GM19328 (cell line): ENCODE measurements around the gene ARVCF.

Experiments
- ATAC-seq: cut with Tn5 transposase; IDR thresholded peaks from one replicate; pipeline ENCODE4 v1.9.1; 2021; ENCODE audit warnings: mild to moderate bottlenecking, moderate library complexity; ENCODE audit not compliant: unreplicated experiment

The ARVCF gene

DNA sequence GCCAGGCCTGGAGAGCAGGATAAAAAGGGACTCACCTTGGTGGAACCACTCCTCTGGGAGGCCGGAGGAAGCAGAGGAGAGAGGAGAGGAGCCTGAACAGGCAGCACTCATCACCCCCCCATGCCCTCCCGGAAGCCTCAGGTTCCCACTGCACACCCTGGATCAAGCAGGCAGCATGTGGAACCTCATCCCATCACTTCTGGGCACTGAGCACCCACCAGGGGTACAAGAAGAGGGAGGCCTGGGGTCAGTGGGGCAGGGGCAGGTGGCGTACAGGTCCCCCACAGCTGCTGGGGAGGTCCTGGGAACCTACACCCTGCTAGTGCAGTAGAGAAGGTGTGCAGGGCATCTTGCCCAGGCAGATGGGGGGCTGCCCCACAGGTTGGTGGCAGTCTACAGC lies 40.0 kb downstream of the ARVCF start:
- no peak for ATAC-seq

DNA sequence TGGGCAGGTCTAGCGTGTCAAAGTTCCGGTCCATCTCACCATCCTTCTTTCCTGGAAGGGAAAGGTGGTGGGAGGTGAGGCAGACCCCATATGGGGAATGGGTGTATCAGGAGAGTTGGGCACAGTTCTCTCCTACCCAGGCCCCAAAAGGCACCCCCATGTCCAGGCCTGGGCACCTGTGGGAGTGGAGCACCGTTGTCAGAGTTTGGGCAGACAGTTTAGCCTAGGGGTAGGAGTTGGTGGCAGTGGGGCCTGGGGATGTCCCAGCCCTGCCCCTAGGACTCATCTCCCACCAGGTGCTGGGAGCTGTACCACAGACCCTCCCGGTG lies 41.0 kb downstream of the ARVCF start:
- ATAC-seq: no peak

DNA sequence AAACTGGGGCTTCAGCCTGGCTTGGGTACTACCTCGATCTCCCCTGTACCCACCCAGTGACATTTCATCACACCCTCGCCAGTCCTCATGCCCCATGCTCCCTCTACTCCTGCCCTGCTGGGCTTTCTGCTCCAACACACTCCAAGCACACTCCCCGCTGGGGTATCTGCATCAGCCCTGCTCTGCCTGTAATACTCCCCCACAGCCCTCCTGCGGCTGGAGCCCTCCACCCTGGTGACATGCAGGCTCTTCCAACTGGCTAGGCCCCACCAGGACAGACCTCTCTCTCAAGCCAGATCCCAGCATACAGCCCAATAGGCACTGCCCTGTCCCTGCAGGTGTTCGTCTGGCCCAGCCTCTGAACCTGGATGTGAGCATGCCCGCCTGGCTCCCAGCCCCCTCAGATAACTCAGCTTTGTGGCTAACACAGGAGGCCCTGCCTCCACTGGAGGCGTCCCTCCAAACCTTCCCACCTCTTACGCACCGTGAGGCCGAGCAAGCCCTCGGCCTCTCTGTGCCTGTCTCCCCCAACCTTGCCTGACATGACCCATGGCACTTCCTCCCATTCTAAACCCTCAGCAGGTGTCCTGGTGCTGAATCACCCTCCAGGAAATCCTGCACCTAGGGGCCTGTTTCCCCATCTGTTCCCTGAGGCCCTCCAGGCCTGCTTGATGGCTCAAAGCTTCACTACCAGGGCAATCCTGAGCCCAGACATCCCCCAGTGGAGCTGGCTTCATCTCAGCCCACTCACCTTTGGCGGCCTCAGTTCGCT lies 41.5 kb downstream of the ARVCF start:
- ATAC-seq: no peak

DNA sequence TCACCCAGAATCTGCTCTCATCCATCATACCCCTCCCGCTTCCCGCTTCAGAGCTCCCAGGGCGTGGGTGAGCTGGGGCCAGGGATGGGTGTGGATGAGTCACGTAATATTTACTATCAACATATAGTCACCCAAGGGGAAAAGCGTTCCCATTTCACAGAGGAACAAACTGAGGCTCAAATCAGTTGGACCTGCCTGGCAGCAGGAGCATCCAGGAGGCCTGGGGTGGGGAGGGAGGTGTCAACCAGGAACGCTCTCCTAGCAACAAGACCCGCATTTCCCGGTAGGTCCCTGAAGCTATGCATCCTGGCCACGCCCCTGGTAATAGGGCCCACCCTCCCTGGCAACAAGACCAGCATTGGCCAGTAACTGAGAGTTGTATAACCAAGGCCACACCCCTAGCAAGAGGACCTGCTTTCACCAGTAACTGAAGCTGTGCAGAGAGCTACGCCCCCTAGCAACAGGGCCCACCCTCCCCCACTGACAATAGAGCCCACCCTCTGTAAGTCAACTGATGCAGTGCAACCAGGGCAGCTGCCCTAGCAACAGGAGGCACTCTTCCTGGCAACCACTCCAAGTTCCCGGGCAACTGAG lies 42.3 kb downstream of the ARVCF start:
- no peak for ATAC-seq

DNA sequence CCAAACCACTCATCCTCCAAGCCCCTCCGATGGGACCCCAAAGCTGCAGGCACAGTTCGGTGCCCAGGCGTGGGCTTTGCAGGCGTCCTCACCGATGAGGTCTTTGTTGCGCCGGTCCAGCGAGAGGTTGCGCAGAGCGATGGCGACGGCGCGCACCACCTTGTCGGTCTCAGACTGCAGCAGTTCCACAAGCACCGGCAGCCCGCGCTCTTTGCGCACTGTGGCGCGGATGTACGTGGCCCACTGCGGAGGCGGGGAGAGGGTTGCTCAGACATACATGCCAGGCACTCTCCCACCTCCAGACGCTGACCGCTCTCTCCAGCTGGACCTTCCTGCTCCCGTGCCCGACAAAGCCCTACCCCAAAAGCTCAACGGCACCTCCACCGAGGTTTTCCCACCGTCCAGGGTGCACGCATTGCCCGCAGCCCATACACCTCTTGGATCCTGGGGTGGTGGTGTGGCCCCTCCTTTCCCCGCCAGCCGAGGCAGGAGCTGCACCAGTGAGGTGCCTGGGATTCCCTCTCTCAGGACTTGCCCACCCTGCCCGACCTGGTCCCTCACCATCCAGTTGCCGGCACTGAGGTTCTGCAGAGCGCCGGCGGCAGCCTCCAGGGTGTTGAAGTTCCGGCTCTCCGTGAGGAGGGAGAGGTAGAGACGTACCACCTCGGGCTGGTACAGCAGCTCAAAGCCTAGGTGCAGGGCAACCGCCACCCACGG lies 42.9 kb downstream of the ARVCF start:
- ATAC-seq: no peak

DNA sequence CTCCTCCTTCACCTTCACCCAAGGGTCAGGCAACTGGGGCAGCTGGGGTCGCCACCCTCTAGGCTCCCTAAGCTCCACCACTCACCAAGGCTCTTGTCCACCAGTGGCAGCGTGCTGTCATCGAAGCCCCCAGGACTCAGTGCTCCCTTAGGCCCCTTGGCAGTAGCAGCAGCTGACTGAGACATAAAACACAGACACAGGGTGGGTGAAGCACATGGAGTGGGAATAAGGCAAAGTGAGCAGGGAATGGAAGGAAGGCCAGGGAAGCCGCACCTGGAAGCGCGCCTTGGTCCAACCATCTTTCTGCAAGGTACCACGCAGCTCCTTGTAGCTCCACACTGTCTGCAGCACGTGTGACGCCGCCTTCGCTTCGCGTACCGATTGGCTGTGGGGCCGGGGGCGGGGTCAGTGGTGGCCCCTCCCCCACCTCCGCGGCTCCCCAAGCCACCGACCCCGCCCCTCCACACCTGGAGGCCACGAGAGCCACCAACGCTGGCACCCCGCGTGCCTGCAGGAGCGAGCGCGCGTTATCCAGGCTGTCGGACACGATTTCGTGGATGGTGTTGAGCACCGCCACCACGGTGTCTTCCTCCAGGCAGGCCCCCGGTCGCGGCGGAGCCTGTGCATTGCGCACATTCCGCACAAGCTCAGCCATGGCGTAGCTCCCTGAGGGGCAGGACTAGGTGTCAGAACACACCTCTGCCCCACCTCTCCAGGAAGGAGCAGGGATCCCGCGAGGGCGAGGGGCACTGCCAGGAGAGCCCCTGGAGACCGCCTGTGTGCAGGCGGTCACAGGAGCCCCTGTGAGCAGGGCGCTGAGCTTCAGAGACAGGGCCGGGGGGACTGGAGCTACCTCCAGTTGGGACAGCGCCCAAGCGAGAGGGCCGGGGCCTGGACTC lies 43.7 kb downstream of the ARVCF start:
- no peak for ATAC-seq

DNA sequence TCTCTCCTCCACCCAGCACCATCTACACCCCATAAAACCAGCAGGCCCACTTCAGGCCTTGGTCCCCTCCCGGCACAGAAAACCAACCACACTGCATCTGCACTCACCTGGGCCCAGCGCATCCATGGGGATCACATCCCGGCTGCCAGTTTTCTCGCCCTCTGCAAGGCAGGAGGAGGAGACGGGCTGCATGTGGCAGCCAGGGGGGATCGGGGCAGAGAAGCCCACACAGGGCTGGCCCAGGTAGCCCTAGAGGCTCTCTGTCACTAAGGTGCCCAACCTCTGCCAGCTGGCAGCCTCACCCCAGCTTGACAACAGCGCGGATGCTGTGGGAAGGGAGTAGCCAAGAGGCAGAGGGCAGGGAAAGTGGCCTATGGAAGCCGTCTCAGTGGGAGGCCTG lies 44.4 kb downstream of the ARVCF start:
- no peak for ATAC-seq

DNA sequence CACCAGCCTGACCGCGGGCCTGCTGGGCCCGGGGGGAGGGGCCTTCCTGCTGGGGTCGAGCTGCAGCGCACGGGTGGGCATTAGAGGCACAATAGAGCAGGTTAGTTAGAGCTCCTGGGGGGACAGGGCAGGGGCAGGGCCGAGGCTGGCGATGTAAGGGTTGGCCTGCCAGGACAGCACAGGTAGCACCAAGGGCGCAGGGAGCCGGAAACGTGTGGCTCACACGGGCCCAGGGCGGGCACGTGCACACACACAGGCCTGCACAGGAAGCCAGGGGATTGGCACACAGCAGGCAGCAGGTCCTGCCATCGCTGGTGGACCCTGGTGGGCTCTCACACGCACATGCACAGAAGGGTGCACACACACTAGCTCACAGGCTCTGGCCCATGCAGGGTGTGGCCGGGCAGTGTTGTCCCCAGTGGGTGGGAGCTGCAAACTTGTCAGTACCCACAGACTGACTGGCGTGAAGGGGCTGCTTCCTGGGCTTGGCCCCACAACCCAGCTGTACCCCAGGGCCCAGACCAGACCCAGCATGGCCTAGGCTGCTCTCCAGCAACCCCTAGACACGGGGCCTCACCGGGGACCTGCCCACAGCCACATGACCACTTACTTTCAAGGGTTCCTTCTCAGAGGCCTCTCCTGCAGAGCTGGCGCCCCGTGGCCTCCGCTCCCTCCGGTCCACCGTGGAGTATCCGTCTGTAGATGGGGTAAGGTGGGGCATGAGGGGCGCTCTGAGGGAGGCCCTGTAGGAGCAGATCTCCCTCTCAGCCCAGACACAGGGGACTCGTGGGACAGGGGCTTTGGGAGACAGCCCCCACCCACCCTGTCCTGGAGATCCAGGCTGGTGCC lies 45.1 kb downstream of the ARVCF start:
- no peak for ATAC-seq

DNA sequence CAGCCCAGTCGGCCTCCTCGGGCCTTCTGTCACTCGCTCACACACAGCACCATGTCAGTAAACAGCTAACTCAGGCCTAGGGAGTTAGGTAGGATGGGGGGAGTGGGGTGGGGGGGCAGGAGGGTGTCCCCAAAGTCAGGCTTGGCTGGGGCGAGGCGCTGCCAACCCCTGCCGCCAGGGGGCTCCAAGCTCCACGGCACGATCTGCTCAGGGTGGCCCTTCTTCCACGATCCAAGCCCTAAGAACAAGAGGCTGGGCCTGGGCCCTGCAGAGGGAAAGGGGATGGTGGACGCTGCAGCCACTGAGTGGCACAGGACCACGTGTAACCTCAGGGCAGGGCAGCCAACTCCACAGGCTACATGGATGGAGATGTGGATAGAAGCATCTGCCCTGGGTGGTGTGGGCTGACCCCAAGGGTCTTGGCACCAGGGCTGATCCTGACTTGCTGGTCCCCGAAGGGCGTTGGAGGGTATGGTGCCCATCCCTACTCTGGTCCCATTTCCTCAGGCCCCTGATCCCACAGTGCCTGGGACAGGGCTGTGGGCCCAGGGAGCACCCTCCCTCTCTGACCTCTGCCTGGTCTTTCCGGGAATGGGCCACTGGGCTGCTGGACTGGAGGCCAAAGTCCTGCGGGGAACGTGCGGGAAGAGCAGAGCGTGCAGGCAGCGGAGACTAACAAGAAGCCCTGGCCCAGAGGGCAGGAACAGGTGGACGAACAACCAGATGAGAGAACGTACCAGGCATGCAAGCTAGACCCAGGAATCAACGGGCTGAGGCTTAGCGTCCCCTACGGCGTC lies 45.9 kb downstream of the ARVCF start:
- no peak for ATAC-seq

DNA sequence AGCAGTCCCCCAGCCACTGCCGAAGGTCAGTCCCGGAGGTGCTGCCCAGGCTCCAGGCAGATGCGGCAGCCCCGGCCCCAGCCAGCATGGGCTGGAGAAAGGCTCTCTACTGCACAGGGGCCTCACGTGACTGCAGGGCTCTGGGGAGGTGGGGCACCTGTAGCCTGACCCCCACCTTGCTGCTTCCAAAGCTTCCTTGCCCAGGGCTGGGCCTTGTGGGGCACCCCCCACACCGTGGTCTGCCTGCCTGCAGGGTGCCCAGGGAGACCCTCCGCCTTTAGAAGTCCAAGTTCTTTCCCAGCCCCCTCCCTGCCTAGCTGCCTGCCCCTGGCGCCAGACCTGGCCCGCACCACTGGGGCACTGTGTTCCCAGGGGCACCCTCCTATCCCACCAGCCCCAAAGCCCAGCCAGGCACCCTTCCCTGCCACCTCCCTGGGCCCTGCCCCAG lies 46.6 kb downstream of the ARVCF start:
- no peak for ATAC-seq

DNA sequence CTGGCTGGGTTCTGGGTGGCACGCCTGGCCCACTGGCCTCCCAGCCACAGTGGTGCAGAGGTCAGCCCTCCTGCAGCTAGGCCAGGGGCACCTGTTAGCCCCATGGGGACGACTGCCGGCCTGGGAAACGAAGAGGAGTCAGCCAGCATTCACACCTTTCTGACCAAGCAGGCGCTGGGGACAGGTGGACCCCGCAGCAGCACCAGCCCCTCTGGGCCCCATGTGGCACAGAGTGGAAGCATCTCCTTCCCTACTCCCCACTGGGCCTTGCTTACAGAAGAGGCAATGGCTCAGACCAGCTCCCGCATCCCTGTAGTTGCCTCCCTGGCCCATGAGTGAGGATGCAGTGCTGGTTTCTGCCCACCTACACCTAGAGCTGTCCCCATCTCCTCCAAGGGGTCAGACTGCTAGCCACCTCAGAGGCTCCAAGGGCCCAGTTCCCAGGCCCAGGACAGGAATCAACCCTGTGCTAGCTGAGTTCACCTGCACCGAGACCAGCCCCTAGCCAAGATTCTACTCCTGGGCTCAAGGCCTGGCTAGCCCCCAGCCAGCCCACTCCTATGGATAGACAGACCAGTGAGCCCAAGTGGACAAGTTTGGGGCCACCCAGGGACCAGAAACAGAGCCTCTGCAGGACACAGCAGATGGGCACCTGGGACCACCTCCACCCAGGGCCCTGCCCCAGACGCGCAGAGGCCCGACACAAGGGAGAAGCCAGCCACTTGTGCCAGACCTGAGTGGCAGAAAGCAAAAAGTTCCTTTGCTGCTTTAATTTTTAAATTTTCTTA lies 47.3 kb downstream of the ARVCF start:
- ATAC-seq: no peak

DNA sequence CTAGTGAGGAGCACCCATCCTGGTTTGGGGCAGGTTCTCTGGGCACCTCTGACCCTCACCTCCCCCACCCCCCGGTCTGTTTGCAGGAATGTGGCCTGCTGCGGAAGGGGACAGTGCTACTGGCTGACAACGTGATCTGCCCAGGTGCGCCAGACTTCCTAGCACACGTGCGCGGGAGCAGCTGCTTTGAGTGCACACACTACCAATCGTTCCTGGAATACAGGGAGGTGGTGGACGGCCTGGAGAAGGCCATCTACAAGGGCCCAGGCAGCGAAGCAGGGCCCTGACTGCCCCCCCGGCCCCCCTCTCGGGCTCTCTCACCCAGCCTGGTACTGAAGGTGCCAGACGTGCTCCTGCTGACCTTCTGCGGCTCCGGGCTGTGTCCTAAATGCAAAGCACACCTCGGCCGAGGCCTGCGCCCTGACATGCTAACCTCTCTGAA lies 48.2 kb downstream of the ARVCF start:
- ATAC-seq: no peak

DNA sequence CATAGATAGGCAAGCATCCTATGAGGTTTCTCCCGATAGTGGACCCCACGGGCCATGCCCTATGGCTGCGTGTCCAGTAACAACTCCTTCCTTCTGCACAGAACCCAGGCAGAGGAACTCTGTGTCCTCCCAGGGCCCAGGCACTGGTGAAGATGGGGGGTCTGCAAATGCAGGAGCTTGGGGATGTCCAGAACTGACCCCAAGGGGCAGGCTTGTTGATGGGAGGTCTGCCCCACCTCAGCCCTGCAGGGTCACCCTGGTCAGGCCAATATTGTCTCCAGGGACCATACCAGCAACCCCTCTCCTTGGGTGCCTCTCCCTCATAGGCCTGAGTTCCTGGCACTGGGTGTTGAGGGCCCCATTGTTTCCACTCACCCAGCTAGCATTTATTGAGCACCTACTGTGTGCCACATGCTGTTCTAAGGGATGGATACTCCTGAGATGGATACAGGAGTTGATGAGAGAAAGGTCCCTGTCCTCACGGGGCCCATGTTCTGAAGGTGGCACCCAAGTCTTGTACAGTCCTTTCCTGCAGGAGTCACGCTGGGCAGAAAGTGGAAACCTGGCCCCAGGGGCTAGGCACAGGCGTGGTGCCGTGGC lies 48.7 kb downstream of the ARVCF start:
- ATAC-seq: no peak

DNA sequence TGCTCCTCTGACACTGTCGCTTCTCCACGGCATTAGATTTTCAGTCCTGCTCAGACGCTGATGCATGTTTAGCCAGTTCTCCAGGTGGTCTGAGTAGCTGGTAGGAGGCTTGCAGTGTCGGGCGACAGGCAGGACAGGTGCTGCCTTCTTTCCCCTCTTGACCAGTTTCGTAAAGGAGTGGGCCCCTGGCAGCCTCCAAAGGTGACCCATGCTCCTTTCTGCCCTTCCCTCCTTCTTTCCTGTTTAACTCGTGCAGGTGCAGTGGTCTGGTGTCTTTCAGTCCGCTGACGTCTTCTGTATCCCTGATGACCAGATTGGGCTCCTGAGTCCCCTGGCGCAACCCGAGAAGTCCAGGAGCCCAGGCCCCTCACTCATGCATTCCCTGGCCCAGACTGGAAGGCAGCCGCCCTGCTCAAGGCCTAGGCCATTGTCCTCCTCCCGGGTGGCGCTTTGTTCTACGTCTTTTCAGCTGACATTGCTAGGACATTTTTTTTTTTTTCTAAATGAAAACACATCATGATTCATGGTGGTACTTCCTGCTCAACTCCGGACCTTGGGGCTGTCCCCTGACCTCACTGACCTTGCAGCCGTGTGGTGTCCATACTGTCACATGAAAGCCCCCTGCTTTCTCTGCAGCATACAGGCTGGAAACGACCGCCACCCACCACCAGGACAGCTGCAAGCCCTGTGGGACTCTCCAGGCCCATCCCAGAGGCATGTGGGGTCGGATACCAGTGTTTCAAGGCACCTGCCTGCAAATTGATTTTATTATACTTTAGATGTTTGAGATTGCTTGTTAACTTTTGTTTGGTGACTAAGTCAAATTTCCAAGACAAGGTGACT lies 49.5 kb downstream of the ARVCF start:
- no peak for ATAC-seq

DNA sequence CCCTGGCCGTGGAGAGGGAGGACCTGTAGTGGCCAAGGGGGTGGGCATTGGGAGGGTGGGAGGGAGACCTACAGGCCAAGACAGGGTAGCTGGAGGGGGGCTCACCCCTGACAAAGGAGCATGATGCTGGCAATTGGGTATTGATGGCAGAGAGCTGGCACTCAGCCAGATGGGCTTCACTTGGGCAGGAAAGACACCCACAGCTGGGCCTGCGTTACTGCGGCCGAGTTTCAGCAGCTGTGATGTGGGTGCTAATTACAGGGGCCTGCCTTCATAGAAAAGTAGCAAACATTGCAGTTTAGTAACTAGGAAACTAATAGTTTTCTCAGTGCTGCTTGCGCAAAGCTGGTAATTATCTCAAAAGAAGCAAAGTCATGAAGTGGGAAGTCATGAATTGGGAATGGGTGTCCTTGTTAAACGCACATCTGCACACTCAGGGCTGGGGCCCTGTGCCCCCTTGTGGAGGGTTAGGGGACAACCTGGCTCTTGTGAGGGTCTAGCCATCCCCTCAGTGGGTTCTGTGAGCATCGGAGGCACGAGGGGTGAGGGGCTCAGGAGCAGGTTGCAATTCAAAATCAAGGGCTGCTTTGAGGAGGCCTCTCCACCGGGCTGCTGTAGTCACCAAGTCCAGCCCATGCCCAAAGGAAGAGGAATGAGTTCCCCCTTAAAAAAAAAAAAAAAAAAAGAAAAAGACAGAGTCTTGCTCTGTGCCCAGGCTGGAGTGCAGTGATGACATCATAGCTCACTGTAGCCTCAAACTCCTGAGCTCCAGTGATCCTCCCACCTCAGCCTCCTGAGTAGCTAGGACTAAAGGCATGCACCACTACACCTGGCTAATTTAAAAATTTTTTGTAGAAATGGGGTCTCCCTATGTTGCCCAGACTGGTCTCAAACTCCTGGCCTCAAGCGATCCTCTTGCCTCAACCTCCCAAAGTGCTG lies 50.6 kb downstream of the ARVCF start:
- ATAC-seq: no peak

DNA sequence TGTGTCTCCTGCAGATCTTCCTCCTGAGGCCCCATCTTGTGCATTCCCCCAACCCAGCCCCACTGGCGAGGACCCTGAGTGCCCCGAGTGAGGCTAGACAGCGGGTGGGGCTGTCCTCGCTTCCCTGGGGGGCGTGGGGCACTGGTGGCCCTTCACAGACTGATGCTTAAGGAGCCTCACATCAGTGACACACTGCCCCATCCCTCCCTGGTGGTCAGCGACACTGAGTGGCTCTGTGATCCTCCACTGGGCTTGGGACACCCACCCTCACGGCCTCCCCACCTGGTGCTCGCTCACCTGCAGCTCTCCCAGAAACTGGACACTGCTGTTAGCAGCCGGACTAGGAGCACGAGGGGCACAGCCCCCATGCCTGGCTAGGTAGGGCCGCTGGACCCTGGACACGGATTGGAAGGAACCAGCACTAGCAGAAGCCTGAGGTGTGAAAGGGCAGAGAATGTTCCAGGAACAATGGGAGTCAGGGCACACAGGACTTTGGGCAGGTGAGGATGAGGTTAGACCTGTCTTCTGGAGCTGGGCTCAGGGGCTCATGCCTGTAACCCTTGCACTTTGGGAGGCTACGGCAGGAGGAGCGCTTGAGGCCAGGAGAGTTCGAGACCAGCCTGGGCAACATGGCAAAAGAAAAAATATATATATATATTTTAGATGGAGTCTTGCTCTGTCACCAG lies 51.8 kb downstream of the ARVCF start:
- no peak for ATAC-seq
